Sigmoid colon (tissue), 7 donors: ENCODE data around the gene EEA1. TPM values are rescaled to one million over a fixed set of nuclear protein-coding genes. Genes with fewer than 3 reads are reported as not detected.
A peak's percentile ranks its signal among the peaks of the same experiment; 100 is the strongest.
"Not testable (repeated sequence)": the region's sequence is repeated elsewhere in the genome, so short reads cannot be mapped to it uniquely, and the experiment has no call there.

Experiments used
- DNase-seq: peaks from one replicate; pipeline ENCODE4 v3.0.0-alpha.2; 2019
- H3K27ac ChIP-seq, 4 donors: fragments of 200-600 bp; sonication (generic); one replicate each; pipeline ENCODE4 v1.5.1; 2016 to 2019; ENCODE audit warnings: mild to moderate bottlenecking in 1 of 4
- H3K27me3 ChIP-seq, 3 donors: fragments of 200-600 bp; sonication (generic); one replicate each; pipeline ENCODE4 v1.5.1; 2019; ENCODE audit warnings: mild to moderate bottlenecking in 1 of 3
- H3K36me3 ChIP-seq, 4 donors: fragments of 200-600 bp; sonication (generic); one replicate each; pipeline ENCODE4 v1.5.1; 2016 to 2019
- H3K4me1 ChIP-seq, 4 donors: fragments of 200-600 bp; sonication (generic); one replicate each; pipeline ENCODE4 v1.5.1; 2017 to 2019
- H3K4me3 ChIP-seq, 4 donors: fragments of 200-600 bp; sonication (generic); one replicate each; pipeline ENCODE4 v1.5.1; 2017 to 2019; ENCODE audit warnings: mild to moderate bottlenecking in 2 of 4, moderate library complexity in 1 of 4
- H3K9me3 ChIP-seq, 4 donors: fragments of 200-600 bp in 3 of 4; sonication (generic) in 3 of 4; one replicate each; pipeline versions ENCODE4 v1.5.1 to v1.6.1; 2013 to 2019
- CTCF ChIP-seq, 4 experiments: fragments of 450-650 bp in 3 of 4; fragments of 200-600 bp in 1 of 4; IDR thresholded peaks; one replicate each; pipeline ENCODE4 v1.5.1; 2016 to 2019; ENCODE audit warnings: antibody characterized with exemption in 4 of 4, mild to moderate bottlenecking in 3 of 4, moderate library complexity in 2 of 4
- EP300 ChIP-seq, 4 donors: sonication (generic); formaldehyde crosslinking; IDR thresholded peaks; one replicate each; pipeline ENCODE4 v1.6.1; 2017; ENCODE audit warnings: antibody characterized with exemption in 4 of 4
- POLR2A ChIP-seq, 2 donors: fragments of 450-650 bp; IDR thresholded peaks; one replicate each; pipeline ENCODE4 v1.6.1; 2016; ENCODE audit warnings: antibody characterized with exemption in 2 of 2, mild to moderate bottlenecking in 2 of 2, moderate library complexity in 2 of 2
- POLR2AphosphoS5 ChIP-seq, 4 donors: sonication (generic); formaldehyde crosslinking; IDR thresholded peaks; one replicate each; pipeline ENCODE4 v1.6.1; 2017; ENCODE audit warnings: antibody characterized with exemption in 4 of 4
- WGBS, 2 donors: extraction: QIAGEN DNeasy Blood & Tissue Kit; methylation state at CpG; one replicate each; pipeline ENCODE4 v1.1.7; 2013; 5-methylcytosine and 5-hydroxymethylcytosine counted together
- intact Hi-C: fragments of 100-400 bp; cut with DNase I; formaldehyde crosslinking; loops from one replicate; pipeline ENCODE4 v1.15.1; 2023
- polyA plus RNA-seq, 3 donors: library from polyadenylated mRNA; stranded (reverse); fragments of 200-250 nt; gene quantifications; one replicate each; pipeline ENCODE4 v1.2.3, GENCODE V29; 2013
- total RNA-seq, 4 donors: library from RNA; depleted of rRNA; stranded (reverse); fragments of >200 nt; gene quantifications; one replicate each; pipeline ENCODE4 v1.1.0, GENCODE V29; 2016
- donor health status: healthy with polysubstance abuse.
- donor health status: Bipolar disorder and iron deficiency.
- donor health status: healthy.

EEA1 gene
- total and polyA plus RNA-seq, 7 donors, result 3.0 to 40.2 (median 17.9) TPM

GRCh38 chr12:92756898-92757596 is 172.0 kb downstream of the EEA1 start:
- Histone ChIP-seq H3K36me3 (no peaks in the 10 kb centered on the region), H3K4me3 (no peak overlapping the region), H3K4me1 (no peaks in the 10 kb centered on the region), H3K27ac (no peak overlapping the region), H3K9me3 (no peaks in the 10 kb centered on the region), H3K27me3 (no peaks in the 10 kb centered on the region)
- WGBS, 2 donors, result 71 to 78% methylated on average over 3 of the region's 3 CpGs
- intact Hi-C loops, result no loop called here
- TF ChIP-seq CTCF (IDR thresholded peaks at IDR 0.05) (no peak), POLR2AphosphoS5 (IDR thresholded peaks at IDR 0.05) (no peak), EP300 (IDR thresholded peaks at IDR 0.05) (no peak), POLR2A (IDR thresholded peaks at IDR 0.05) (no peak)
- DNase-seq, result no peak

GRCh38 chr12:92753976-92754885 is 174.9 kb downstream of the EEA1 start:
- H3K27ac ChIP-seq, result peak overlapping the region in 1 of 4 donors; percentile 56
- H3K9me3 ChIP-seq, result no peaks in the 10 kb centered on the region
- WGBS, 2 donors, result 86 to 91% methylated on average over 10 of the region's 10 CpGs
- no peaks in the 10 kb centered on the region for H3K4me1 ChIP-seq
- H3K36me3 ChIP-seq, result no peaks in the 10 kb centered on the region
- intact Hi-C loops, result no loop called here
- H3K27me3 ChIP-seq, result no peaks in the 10 kb centered on the region
- no peak for DNase-seq
- H3K4me3 ChIP-seq, result no peak overlapping the region
- TF ChIP-seq EP300 (IDR thresholded peaks at IDR 0.05), result no peak
- peak in 1 of 4 donors; percentile 22 for TF ChIP-seq POLR2AphosphoS5 (IDR thresholded peaks at IDR 0.05)

GRCh38 chr12:92749691-92750090 is 179.4 kb downstream of the EEA1 start:
- H3K4me3 ChIP-seq, H3K27ac ChIP-seq, H3K27me3 ChIP-seq, H3K36me3 ChIP-seq, H3K9me3 ChIP-seq, H3K4me1 ChIP-seq, DNase-seq, intact Hi-C loops: not testable (repeated sequence)

GRCh38 chr12:92747151-92747550 is 181.9 kb downstream of the EEA1 start:
- H3K9me3 ChIP-seq, result no peaks in the 10 kb centered on the region
- DNase-seq, result no peak
- no peak overlapping the region for H3K27ac ChIP-seq
- whole genome bisulfite sequencing, 2 donors, result 52 to 84% methylated on average over 1 of the region's 1 CpG
- no peaks in the 10 kb centered on the region for H3K27me3 ChIP-seq
- TF ChIP-seq POLR2AphosphoS5 (IDR thresholded peaks at IDR 0.05) (no peak), CTCF (IDR thresholded peaks at IDR 0.05) (no peak), EP300 (IDR thresholded peaks at IDR 0.05) (no peak), POLR2A (IDR thresholded peaks at IDR 0.05) (no peak)
- H3K36me3 ChIP-seq, result no peaks in the 10 kb centered on the region
- H3K4me3 ChIP-seq, result no peak overlapping the region
- H3K4me1 ChIP-seq, result no peaks in the 10 kb centered on the region
- intact Hi-C loops, result no loop called here

GRCh38 chr12:92745856-92746550 is 183.1 kb downstream of the EEA1 start:
- H3K27ac ChIP-seq, result peak overlapping the region in 3 of 4 donors; percentile 11 to 30 (median 17)
- no peaks in the 10 kb centered on the region for H3K9me3 ChIP-seq
- no peak overlapping the region for H3K4me3 ChIP-seq
- WGBS, 2 donors, result 83 to 87% methylated on average over 4 of the region's 4 CpGs
- peak; percentile 87 for DNase-seq
- no peaks in the 10 kb centered on the region for H3K36me3 ChIP-seq
- peak in 3 of 4 donors; percentile 31 to 63 (median 34) for TF ChIP-seq POLR2AphosphoS5 (IDR thresholded peaks at IDR 0.05)
- no peak for TF ChIP-seq EP300 (IDR thresholded peaks at IDR 0.05)
- no peak for TF ChIP-seq CTCF (IDR thresholded peaks at IDR 0.05)
- no peaks in the 10 kb centered on the region for H3K27me3 ChIP-seq
- intact Hi-C loops, result no loop called here
- H3K4me1 ChIP-seq, result no peaks in the 10 kb centered on the region
